IMR-90 (cell line): ENCODE measurements around the gene SEL1L. TPM values are rescaled to one million over a fixed set of nuclear protein-coding genes. Genes with fewer than 3 reads are reported as not detected.

Source experiments
- ATAC-seq: fragments of 200-7000 bp; cut with Tn5 transposase; 2 replicates; pipeline ENCODE4 v1.9.1; 2020; ENCODE audit warnings: low read depth, mild to moderate bottlenecking, moderate library complexity
- BruUV-seq: library from RNA; stranded (reverse); fragments of 400-500 nt; replicated peaks from 2 replicates; lab custom pipeline; 2021; lab: Mats Ljungman, UMichigan
- CTCF ChIA-PET: fragments of 300-600 bp; formaldehyde crosslinking; extraction: SDS; loops from one replicate; lab custom pipeline; 2021; ENCODE audit warnings: antibody characterized with exemption; lab: Yijun Ruan, JAX
- POLR2A ChIA-PET: fragments of 300-600 bp; sonication (Branson Sonifier 250); formaldehyde crosslinking; loops from one replicate; lab custom pipeline; 2022; ENCODE audit warnings: antibody characterized with exemption; ENCODE audit not compliant: unreplicated experiment; lab: Charles Lee
- DNase-seq: peaks from one replicate; pipeline ENCODE4 v3.0.0; 2013
- H2AFZ ChIP-seq: replicated peaks from 2 replicates; pipeline ENCODE3; 2013; ENCODE audit warnings: low read length, mild to moderate bottlenecking; ENCODE audit not compliant: poor library complexity
- H2AK5ac ChIP-seq: 2 replicates; pipeline ENCODE4 v1.6.1; 2013; ENCODE audit warnings: low read depth, low read length, inconsistent platforms
- H2AK9ac ChIP-seq: replicated peaks from 2 replicates; pipeline ENCODE3; 2013; ENCODE audit warnings: mild to moderate bottlenecking, low read depth, low read length, moderate library complexity; ENCODE audit not compliant: poor library complexity
- H2BK120ac ChIP-seq: 2 replicates; pipeline ENCODE4 v1.6.1; 2013; ENCODE audit warnings: low read depth, low read length, inconsistent platforms
- H2BK15ac ChIP-seq: 3 replicates; pipeline ENCODE4 v1.6.1; 2013; ENCODE audit warnings: low read depth, low read length, inconsistent platforms
- H2BK20ac ChIP-seq: 2 replicates; pipeline ENCODE4 v1.6.1; 2013; ENCODE audit warnings: low read depth, mild to moderate bottlenecking, inconsistent platforms, low read length, moderate library complexity
- H2BK5ac ChIP-seq: 2 replicates; pipeline ENCODE4 v1.6.1; 2013; ENCODE audit warnings: mild to moderate bottlenecking, low read depth, low read length, inconsistent platforms; ENCODE audit not compliant: poor library complexity, severe bottlenecking
- H3K14ac ChIP-seq: replicated peaks from 2 replicates; pipeline ENCODE4 v1.6.1; 2013; ENCODE audit warnings: low read depth, low read length, inconsistent platforms
- H3K18ac ChIP-seq: 2 replicates; pipeline ENCODE4 v1.6.1; 2013; ENCODE audit warnings: low read depth, low read length, control low read depth
- H3K23ac ChIP-seq: 2 replicates; pipeline ENCODE4 v1.6.1; 2013; ENCODE audit warnings: low read depth, low read length, inconsistent platforms
- H3K27ac ChIP-seq: 2 replicates; pipeline ENCODE4 v1.5.1; 2013; ENCODE audit warnings: mild to moderate bottlenecking, control low read depth, low read length; ENCODE audit not compliant: insufficient read depth
- H3K27me3 ChIP-seq: 2 replicates; pipeline ENCODE4 v1.6.1; 2013; ENCODE audit warnings: low read length; ENCODE audit not compliant: control insufficient read depth, insufficient read depth
- H3K36me3 ChIP-seq: 2 replicates; pipeline ENCODE4 v1.6.1; 2013; ENCODE audit warnings: low read length, mixed read lengths; ENCODE audit not compliant: control insufficient read depth, insufficient read depth
- H3K4ac ChIP-seq: 2 replicates; pipeline ENCODE4 v1.6.1; 2013; ENCODE audit warnings: low read depth, low read length, inconsistent platforms
- H3K4me1 ChIP-seq: 2 replicates; pipeline ENCODE4 v1.6.1; 2013; ENCODE audit warnings: low read length, mixed read lengths; ENCODE audit not compliant: control insufficient read depth, insufficient read depth
- H3K4me2 ChIP-seq: 2 replicates; pipeline ENCODE4 v1.6.1; 2013; ENCODE audit warnings: low read depth, mild to moderate bottlenecking, control low read depth, low read length, moderate library complexity
- H3K4me3 ChIP-seq: 2 replicates; pipeline ENCODE4 v1.5.1; 2013; ENCODE audit warnings: low read depth, mild to moderate bottlenecking, control low read depth, low read length, moderate library complexity; ENCODE audit not compliant: insufficient read depth
- H3K56ac ChIP-seq: 2 replicates; pipeline ENCODE4 v1.6.1; 2013; ENCODE audit warnings: low read length, inconsistent platforms; ENCODE audit not compliant: insufficient read depth; ENCODE audit errors: extremely low read depth
- H3K79me1 ChIP-seq, 2 experiments: 2 replicates each; pipeline ENCODE4 v1.6.1; 2013; ENCODE audit warnings: low read length in 2 of 2, inconsistent platforms in 1 of 2, low read depth in 1 of 2
- H3K9ac ChIP-seq: 2 replicates; pipeline ENCODE4 v1.6.1; 2013; ENCODE audit warnings: low read depth, low read length, control low read depth
- H3K9me1 ChIP-seq: 2 replicates; pipeline ENCODE4 v1.6.1; 2013; ENCODE audit warnings: low read length, inconsistent platforms; ENCODE audit not compliant: insufficient read depth
- H3K9me3 ChIP-seq: 2 replicates; pipeline ENCODE4 v1.6.1; 2013; ENCODE audit warnings: low read length; ENCODE audit not compliant: control insufficient read depth, insufficient read depth
- H4K20me1 ChIP-seq: 2 replicates; pipeline ENCODE4 v1.6.1; 2013; ENCODE audit warnings: low read length, inconsistent platforms; ENCODE audit not compliant: insufficient read depth
- H4K5ac ChIP-seq: 2 replicates; pipeline ENCODE4 v1.6.1; 2013; ENCODE audit warnings: mild to moderate bottlenecking, low read depth, low read length, control low read depth
- H4K8ac ChIP-seq, 2 experiments: 2 replicates each; pipeline ENCODE4 v1.6.1; 2013; ENCODE audit warnings: low read depth in 2 of 2, low read length in 2 of 2, control low read depth in 1 of 2, inconsistent platforms in 1 of 2
- H4K91ac ChIP-seq: 2 replicates; pipeline ENCODE4 v1.6.1; 2013; ENCODE audit warnings: low read depth, low read length, inconsistent platforms; ENCODE audit not compliant: insufficient read depth
- MAFK ChIP-seq: IDR thresholded peaks from 2 replicates; pipeline ENCODE4 v1.6.1; 2012; ENCODE audit warnings: low read depth, low read length, improper control_type of control experiment
- RCOR1 ChIP-seq: IDR thresholded peaks from 2 replicates; pipeline ENCODE4 v1.6.1; 2012; ENCODE audit warnings: mild to moderate bottlenecking, low read length, improper control_type of control experiment; ENCODE audit not compliant: insufficient replicate concordance
- RFX5 ChIP-seq: IDR thresholded peaks from 2 replicates; pipeline ENCODE4 v1.8.0; 2012; ENCODE audit warnings: low read depth, mild to moderate bottlenecking, low read length, moderate library complexity
- USF2 ChIP-seq: fragments of 150-350 bp; IDR thresholded peaks from 2 replicates; pipeline ENCODE4 v1.6.1; 2017; ENCODE audit warnings: mild to moderate bottlenecking, antibody characterized with exemption, low read length, low read depth
- dilution Hi-C: fragments of 300-500 bp; cut with HindIII; formaldehyde crosslinking; loops from one replicate; pipeline ENCODE4 v1.14.3; 2018; ENCODE audit warnings: low sequenced_read_pairs; ENCODE audit not compliant: unreplicated experiment
- in situ Hi-C: fragments of 300-500 bp; cut with MboI; formaldehyde crosslinking; loops from 3 replicates; pipeline ENCODE4 v1.14.3; 2019; ENCODE audit warnings: low sequenced_read_pairs, inconsistent platforms, mixed read lengths
- intact Hi-C: fragments of 100-400 bp; cut with micrococcal nuclease; formaldehyde crosslinking; loops from 2 replicates; pipeline ENCODE4 v1.10.0; 2022
- polyA plus RNA-seq, 3 experiments: library from polyadenylated mRNA; depleted of rRNA; stranded (reverse); fragments of >200 nt; gene quantifications; 2 replicates each; pipeline ENCODE4 v1.2.3, GENCODE V29; 2012; ENCODE audit warnings: low replicate concordance in 1 of 3
- total RNA-seq: library from RNA; depleted of rRNA; stranded (reverse); fragments of >200 nt; gene quantifications from 2 replicates; pipeline ENCODE4 v1.2.3, GENCODE V29; 2012

The SEL1L gene
- total and polyA plus RNA-seq, 2 of the 4 experiments (the other 2 are of a cell fraction), result 21.0 to 62.4 TPM

- Histone ChIP-seq H4K91ac (no peak overlapping the region), H2BK15ac (no peak overlapping the region), H3K14ac (no peak overlapping the region), H3K9me3 (no peaks in the 10 kb centered on the region), H2BK5ac (no peak overlapping the region), H2AK9ac (no peak overlapping the region), H3K27me3 (no peaks in the 10 kb centered on the region), H3K4me1 (peaks cover 3% of the 10 kb centered on the region; the same call in 1 of the 2 replicates), H3K36me3 (peaks cover 17% of the 10 kb centered on the region), H4K20me1 (no peaks in the 10 kb centered on the region; the same call in 1 of the 2 replicates), H3K18ac (no peak overlapping the region), H3K4me3 (no peak overlapping the region), H3K4me2 (no peak overlapping the region), H4K5ac (no peak overlapping the region), H3K4ac (no peak overlapping the region), H3K9ac (no peak overlapping the region), H2BK20ac (no peak overlapping the region), H2BK120ac (no peak overlapping the region), H3K79me1 (peaks cover 18 to 28% of the 10 kb centered on the region in 2 experiments), H3K23ac (no peak overlapping the region), H2AK5ac (no peak overlapping the region), H2AFZ (no peak overlapping the region), H4K8ac (no peak overlapping the region), H3K27ac (no peak overlapping the region), H3K56ac (no peak overlapping the region), H3K9me1 (peaks cover 5% of the 10 kb centered on the region; the same call in 1 of the 2 replicates)
- no peak for DNase-seq
- no peak for ATAC-seq
- in situ Hi-C loops, result no loop called here
- dilution Hi-C loops, result no loop called here
- TF ChIP-seq USF2, result no peak
- TF ChIP-seq RFX5, result no peak
- no peak for TF ChIP-seq RCOR1
- no peak for TF ChIP-seq MAFK
- no TSS peak for BruUV-seq
- POLR2A ChIA-PET, result no interaction called here
- intact Hi-C loops, result no loop called here
- CTCF ChIA-PET, result no interaction called here
Observed at GRCh38 chr14:81506487-81506886, 27.2 kb downstream of the SEL1L start.
